Cerebellar cortex (tissue), 1 donor: Measurements from ENCODE around the gene GRM7.

Experiments
- DNase-seq: peaks from one replicate; pipeline ENCODE4 v3.0.0-alpha.2; 2015; ENCODE audit warnings: low spot score

GRM7 gene

DNA sequence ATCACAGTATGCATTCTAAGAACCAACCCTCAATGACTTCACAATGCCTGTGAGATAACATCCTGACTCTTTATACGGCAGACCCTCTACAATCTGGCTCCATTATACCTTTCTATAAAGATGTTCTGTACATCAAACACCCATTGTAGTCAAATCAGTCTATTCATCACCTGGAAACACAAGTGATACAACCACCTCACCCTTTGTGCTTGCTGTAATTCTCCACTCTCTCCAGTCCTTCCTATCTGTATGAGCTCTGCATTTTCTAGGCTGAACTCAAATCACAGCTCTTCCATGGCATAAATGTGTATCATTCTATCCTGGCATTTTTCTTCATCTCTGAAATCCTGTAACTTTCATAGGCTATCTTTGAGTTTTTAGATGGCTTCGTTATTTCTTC, 539.4 kb downstream of the GRM7 start:
- DNase-seq = no peak

DNA sequence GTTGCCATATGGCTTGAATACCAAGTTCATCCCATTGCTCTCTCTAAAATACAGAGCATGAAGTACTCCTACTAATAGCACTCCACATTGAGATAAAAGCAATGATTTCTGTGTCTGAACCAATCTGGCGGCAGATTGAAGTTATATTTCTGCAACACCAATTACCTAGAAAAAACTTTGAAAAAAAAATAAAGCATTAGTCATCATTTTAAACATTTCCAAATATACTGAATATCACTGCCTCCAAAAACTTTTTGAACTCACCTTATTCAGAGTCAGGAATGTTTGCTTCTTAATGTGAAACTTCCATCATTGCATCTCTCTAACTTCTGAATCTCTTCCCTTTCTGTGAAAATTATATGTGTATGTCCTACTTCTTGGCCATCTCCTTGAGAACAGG, 540.5 kb downstream of the GRM7 start:
- no peak for DNase-seq

GRCh38 chr3:7407107-7407506, 546.2 kb downstream of the GRM7 start:
- no peak for DNase-seq

DNA sequence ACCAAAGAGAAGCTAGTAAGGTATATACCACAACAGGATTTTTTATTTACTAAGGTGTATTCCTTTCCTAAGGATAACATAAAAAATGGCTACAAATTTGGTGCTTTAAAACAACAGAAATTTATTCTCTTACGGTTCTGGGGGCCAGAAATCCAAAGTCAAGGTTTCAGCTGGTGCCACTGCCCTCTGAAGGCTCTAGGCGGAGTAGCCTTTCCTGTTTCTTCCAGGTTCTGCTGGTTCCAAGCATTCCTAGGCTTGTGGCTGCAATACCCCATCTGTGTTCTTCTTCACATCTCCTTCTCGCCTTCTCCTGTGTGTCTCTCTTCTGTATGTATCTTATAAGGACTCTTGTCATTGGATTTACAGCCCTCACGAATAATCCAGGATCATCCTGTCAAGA, 549.9 kb downstream of the GRM7 start:
- DNase-seq = no peak

DNA sequence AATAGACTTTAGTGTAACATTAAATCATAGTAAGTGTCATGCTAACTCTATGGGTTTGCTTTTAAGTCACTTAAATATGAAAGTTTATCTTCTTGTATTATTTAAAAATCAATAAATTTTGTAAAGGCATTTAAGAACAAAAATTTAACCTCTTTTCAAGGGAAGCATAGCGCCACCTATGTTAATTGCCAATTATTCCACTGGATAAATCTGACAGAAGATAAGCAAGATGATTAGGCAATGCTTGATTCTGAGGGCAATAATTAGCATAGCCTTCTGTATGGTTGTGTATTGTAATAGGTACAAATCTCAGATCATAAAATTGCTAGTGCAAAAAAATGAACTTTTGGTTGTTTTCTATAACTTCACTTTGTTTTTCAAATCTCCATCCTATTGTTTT, 560.1 kb downstream of the GRM7 start:
- no peak for DNase-seq

DNA sequence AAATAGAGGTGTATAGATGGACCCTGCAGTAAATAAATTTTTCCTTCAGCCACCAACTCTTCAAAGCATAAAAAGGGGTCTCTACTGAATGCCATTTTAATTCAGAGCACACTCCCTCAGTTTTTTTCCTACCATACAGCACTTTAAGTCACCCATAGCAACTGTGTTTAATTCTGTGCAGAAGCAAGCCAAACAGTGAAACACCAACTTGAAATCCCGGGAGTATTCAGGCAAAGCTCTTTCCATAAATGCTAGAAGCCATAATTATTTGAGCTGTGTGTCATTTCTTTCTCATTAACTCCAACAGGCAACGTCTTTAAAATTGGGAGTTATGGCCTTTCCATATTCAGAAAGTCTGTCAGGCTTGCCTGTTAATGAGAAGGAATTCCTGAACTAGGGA, 562.1 kb downstream of the GRM7 start:
- DNase-seq = no peak

DNA sequence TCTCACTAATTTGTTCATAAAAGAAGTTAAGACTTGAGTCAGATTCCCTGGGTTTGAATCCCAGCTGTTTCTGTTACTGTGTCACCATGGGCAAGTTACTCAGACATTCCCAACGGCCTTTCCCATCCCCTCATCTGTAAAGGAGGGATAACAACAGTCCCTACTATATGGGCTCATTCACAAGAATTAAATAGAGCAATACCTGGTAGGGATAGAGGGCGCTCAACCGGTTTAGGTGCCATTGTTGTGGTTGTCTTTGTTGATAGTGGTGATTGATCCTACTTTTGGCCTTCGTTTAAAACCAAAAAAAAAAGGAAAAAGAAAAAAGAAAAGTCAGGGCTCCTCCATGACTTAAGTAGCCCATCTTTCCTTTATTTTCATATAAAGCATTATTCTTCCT, 563.1 kb downstream of the GRM7 start:
- DNase-seq = no peak

- no peak for DNase-seq
These were observed 567.3 kb downstream of the GRM7 start for GRCh38 chr3:7428206-7428718.

DNA sequence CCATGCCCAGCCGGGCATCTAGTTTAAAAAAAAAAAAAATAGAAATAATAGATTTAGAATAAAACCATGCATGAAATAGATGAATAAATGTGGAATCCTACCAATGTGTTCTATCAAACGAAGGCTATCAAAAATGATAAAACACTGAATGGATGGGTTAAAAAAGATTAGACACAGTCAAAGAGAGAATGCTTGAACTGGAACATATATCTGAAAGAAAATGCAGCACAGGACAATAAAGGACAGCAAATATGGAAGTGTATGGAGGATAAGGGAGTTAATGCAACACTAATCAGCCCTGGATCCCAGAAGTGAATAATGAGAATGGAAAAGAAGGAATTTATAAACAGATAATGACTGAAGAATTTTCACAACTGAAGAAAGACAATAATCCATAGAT, 571.7 kb downstream of the GRM7 start:
- DNase-seq = no peak

GRCh38 chr3:7433073-7433472, 572.2 kb downstream of the GRM7 start:
- DNase-seq = no peak

DNA sequence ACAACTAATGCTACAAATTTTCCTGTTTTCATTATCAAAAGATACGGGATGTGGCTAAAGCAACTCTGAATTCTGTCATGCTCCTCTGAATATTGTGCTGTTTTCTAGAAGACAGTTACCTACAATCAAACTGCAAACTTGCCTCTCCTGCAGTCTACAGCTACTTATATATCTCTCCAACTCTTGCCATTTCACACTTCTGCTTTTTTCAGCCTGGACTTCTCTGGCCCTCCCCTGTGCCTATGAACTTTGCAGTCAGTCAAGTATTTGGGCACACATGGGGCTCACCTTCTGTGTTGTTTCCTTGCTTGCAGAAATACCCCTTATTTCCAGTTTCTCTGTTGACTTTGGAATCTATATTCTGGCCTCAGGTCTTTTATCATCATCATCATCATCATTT, 575.6 kb downstream of the GRM7 start:
- DNase-seq = no peak

DNA sequence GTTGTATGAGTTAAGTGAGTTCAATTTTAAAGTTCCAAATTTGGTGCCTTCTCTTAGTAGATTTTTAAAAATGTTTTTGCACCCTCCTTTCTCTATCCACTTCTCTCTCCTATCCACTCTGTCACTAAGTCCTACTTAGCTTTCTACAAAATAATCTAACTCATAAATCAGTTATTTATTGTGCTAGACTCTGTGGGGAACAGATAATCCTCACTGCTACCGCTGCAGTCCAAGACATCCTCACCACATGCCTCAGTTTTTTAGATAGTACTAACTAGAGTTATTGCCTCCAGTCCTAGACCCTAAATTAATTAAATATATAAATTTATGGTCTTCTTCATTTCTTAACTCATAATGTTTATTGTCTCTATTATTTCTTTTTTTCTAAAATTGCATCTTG, 576.3 kb downstream of the GRM7 start:
- no peak for DNase-seq

GRCh38 chr3:7439101-7439680, 578.3 kb downstream of the GRM7 start:
- no peak for DNase-seq

- DNase-seq = no peak
These were observed 584.0 kb downstream of the GRM7 start for GRCh38 chr3:7444886-7445285.

DNA sequence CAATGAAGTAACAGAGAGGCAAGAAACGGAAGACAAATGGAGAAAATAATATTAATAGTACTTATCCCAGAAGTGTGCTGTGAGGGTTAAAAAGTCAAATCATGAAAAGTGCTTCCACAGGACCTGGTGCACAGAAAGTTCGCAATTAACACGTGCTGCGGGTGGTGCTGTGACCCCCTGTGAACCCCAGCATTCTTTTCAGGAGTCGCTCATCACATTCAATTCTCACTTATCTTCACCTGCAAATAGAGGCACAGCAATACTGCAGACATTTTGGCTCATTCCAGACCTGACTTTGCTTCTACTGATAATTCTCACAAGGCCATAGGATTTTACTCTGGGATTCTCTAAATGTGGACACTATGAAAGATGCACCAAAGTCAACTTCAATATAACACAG, 584.4 kb downstream of the GRM7 start:
- DNase-seq = no peak

DNA sequence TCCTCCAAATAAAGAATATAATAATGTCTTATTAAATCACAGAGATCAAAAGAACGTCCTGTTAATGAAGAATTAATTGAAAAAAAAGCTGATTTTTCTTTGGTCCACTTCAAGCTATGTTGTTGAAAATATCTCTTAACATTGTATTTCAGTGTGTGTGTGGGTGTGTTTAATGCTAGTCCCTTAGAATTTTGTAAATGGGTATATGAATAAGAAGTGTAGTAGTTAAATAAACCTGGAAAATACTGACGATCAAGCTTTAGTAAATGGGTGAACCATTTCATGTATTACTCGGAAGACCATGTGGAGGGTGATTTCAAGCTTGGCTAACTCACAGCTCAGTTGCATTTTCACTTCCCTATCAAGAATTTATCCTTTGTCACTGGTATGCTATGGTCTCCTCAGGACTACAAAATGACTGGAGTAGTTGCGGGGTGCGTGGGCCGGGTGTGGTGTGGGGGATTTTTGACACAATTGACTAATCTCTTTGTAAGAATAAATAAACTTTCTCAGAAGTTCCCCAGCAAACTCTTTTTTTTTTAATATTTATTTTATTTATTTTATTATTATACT, 586.4 kb downstream of the GRM7 start:
- DNase-seq = no peak

DNA sequence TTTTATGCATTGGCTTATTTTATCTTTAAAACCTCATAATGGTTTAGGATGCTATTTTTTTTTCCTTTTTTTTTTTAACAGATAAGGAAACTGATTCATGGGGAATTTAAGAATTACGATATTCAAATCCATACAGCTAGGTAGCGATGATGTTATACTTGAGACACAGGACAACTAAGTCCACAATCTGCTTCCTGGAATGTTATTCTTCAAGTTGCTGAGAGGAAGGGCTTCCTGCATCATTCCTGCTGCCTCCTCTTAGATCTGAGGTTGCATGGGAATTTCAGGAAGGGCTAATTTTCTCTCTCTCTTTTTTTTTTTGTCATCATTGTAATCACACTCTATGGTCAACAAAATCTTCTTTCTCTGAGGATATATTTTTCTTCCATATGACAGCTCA, 595.5 kb downstream of the GRM7 start:
- DNase-seq = no peak

GRCh38 chr3:7461202-7461825, 600.4 kb downstream of the GRM7 start:
- no peak for DNase-seq

GRCh38 chr3:7469866-7470265, 609.0 kb downstream of the GRM7 start:
- no peak for DNase-seq

DNA sequence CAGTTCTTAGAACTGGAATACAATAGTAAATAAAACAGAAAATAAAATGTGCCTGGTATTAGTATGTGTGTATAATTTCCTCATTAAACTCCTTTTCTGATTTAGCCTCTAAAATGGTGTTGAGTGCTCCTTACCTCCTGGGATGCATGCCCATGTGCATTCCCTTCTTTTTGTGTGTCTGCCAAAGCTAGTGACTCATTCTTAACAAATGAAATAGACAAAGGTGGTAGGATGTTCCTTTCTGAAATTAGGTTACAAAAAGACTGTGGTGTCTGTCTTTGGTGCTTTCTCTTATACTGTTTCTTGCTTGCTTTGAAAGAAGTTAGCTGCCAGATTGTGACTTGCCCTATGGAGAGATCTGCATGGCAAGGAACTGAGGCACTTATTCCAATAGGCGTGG, 623.7 kb downstream of the GRM7 start:
- DNase-seq = no peak

DNA sequence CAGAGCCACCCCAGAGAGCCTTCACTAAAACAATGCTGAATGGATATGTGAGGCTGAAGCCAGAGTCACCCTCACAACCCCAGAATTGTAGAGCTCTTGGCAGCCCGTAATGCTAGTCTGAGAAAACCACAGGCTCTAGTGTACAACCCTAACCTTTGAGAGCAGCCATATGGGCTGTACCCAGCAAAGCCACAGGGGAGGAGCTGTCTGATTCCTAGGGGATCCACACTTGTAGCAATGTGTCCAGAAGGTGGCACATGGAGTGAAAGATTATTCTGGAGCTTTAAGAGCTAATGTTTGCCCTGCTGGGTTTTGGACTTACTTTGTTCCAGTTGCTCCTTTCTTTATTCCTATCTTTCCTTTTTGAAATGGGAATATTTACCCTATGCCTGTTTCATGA, 626.8 kb downstream of the GRM7 start:
- no peak for DNase-seq

- DNase-seq = no peak
These were observed 628.5 kb downstream of the GRM7 start for GRCh38 chr3:7489417-7489816.

- DNase-seq = no peak
These were observed 637.8 kb downstream of the GRM7 start for GRCh38 chr3:7498715-7499114.

DNA sequence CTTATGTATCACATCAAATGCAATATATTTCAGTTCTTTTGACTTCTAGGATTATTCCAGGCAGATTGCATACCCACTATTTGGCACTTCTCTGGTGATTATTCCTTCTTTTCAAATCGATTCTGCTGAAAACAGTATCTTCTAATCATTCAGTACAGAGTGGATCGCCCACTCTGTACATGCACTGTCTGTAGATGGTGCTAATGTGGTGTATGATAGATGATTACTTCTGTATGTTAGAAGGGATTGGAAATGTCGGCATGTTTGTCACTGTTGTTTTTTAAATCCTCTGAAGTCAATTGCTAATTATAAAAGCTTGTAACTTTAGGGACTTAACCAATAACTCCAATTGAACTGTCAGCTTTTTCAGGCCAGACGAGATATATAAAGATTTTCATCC, 642.5 kb downstream of the GRM7 start:
- DNase-seq = no peak
